Measurements from ENCODE around the gene PPDPF. TPM values are rescaled to one million over a fixed set of nuclear protein-coding genes. Genes with fewer than 3 reads are reported as not detected.

The PPDPF gene
- total and polyA plus RNA-seq, 2 donors (not counting 1 experiment from before 2014, with no cell fraction given), result 34.0 to 58.0 TPM

DNA sequence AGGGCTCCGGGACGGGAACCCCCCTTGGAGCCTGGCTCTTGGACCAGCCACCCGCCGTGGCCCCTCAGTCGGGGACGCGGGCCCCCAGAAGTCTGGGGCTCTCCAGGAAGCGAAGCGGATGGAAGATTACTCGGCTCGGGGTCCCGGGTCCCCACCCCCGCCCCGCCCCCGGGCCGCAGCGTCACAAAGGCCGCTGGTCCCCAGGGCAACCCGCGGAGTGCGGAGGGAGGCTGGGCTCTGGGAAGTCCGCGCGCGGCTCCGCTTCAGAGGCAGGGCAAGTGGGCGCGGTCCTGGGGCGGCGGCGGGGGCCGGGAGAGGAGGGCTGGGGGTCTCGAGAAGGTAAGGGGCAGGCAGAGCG lies 33.3 kb downstream of the PPDPF start, which contains the start of gene FNDC11:
Gene FNDC11 (plus strand): TSS at position 227 of the 358 bp plus-strand sequence. CDS start 1,505 bp downstream, outside the sequence.
- Histone ChIP-seq H3K9ac (ENCODE audit: insufficient read depth, low read length) (peak within 1 kb of the TSS; percentile 62), H4K20me1 (ENCODE audit: control insufficient read depth, extremely low read depth, insufficient read depth, low read length) (no peaks in the 10 kb centered on the region), H2AFZ (ENCODE audit: low read length) (peak within 1 kb of the TSS; percentile 23), H3K36me3 (ENCODE audit: control insufficient read depth, insufficient read depth, low read length) (no peaks in the 10 kb centered on the region), H3K27me3 (ENCODE audit: control insufficient read depth, insufficient read depth, low read length) (no peaks in the 10 kb centered on the region), H3K79me2 (ENCODE audit: control insufficient read depth, insufficient read depth, low read length) (no peaks in the 10 kb centered on the region), H3K27ac (ENCODE audit: insufficient read depth, low read length) (no peak within 1 kb of the TSS), H3K4me3 (replicated peaks in 1 of 4; ENCODE audit: control extremely low read depth in 1 of 4, insufficient read depth in 1 of 4, low read depth in 3 of 4, low read length in 4 of 4) (peak within 1 kb of the TSS; percentile 53 to 68 (median 60)), H3K4me1 (ENCODE audit: control insufficient read depth, extremely low read depth, insufficient read depth, low read length) (no peaks in the 10 kb centered on the region), H3K9me3 (ENCODE audit: control insufficient read depth, insufficient read depth, low read depth, low read length) (no peaks in the 10 kb centered on the region), H3K4me2 (ENCODE audit: extremely low read depth, insufficient read depth, low read length) (peak within 1 kb of the TSS; percentile 85)
- no peak for DNase-seq (ENCODE audit: low read depth in 2 of 2)
- TF ChIP-seq EZH2 (IDR thresholded peaks at IDR 0.05; ENCODE audit: low read length, missing control alignments), result no peak
- TF ChIP-seq, protein P1, sequence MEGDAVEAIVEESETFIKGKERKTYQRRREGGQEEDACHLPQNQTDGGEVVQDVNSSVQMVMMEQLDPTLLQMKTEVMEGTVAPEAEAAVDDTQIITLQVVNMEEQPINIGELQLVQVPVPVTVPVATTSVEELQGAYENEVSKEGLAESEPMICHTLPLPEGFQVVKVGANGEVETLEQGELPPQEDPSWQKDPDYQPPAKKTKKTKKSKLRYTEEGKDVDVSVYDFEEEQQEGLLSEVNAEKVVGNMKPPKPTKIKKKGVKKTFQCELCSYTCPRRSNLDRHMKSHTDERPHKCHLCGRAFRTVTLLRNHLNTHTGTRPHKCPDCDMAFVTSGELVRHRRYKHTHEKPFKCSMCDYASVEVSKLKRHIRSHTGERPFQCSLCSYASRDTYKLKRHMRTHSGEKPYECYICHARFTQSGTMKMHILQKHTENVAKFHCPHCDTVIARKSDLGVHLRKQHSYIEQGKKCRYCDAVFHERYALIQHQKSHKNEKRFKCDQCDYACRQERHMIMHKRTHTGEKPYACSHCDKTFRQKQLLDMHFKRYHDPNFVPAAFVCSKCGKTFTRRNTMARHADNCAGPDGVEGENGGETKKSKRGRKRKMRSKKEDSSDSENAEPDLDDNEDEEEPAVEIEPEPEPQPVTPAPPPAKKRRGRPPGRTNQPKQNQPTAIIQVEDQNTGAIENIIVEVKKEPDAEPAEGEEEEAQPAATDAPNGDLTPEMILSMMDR (conservative IDR thresholded peaks at IDR 0.05 in 1 of 2, IDR thresholded peaks at IDR 0.05 in 1 of 2; ENCODE audit: low read depth in 1 of 2, low read length in 2 of 2), result no peak

DNA sequence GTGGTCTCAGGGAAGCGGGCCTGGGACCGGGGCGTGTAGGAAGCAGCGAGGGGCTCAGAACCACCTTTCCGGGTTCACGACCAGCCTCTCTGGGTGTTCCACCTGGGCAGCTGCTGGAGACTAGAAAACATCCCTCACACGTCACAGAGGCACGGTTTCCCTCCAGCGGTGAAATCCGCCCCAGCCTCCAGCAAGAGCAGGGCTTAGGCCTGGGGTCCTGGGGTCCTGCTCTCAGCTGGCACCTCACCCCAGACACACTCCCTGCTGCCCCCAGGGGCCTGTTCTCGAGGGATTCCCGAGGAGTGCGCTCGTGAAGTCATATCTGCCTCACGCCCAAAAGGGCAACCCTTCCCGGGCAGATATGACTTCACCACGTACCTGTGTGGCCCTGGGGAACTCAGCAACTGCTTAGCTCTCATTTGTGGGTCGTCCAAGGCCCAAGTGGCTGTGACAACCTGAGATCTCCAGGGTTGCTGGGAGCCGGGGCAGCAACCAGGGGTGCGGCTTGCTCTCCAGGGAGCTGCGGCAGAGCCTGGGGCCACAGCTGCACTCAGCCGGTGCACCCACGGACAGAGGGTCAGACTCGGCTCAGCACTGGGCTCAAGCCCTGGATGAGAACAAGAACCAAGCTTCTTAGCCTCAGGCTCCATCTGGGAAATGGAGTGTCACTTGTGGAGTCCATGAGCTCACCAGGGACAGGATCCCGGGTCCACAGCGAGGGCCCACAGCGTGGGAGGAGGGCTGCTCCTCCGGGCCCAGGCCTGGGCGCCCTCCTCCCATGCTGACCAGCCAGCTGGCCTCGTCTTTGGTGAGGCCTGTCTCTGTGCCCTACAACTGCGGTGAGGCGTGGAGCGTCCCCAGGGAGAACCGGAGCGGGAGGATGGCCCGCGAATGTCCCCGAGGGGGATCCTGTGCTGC lies 34.1 kb downstream of the PPDPF start:
- H3K9ac ChIP-seq (ENCODE audit: insufficient read depth, low read length), result no peak overlapping the region
- H4K20me1 ChIP-seq (ENCODE audit: control insufficient read depth, extremely low read depth, insufficient read depth, low read length), result no peaks in the 10 kb centered on the region
- H3K4me3 ChIP-seq (replicated peaks in 1 of 4; ENCODE audit: control extremely low read depth in 1 of 4, insufficient read depth in 1 of 4, low read depth in 3 of 4, low read length in 4 of 4), result peak overlapping the region in 1 of 4 experiments; percentile 64
- H2AFZ ChIP-seq (ENCODE audit: low read length), result no peak overlapping the region
- H3K9me3 ChIP-seq (ENCODE audit: control insufficient read depth, insufficient read depth, low read depth, low read length), result no peaks in the 10 kb centered on the region
- H3K4me1 ChIP-seq (ENCODE audit: control insufficient read depth, extremely low read depth, insufficient read depth, low read length), result no peaks in the 10 kb centered on the region
- no peak overlapping the region for H3K4me2 ChIP-seq (ENCODE audit: extremely low read depth, insufficient read depth, low read length)
- H3K36me3 ChIP-seq (ENCODE audit: control insufficient read depth, insufficient read depth, low read length), result no peaks in the 10 kb centered on the region
- TF ChIP-seq, protein P1 (conservative IDR thresholded peaks at IDR 0.05 in 1 of 2, IDR thresholded peaks at IDR 0.05 in 1 of 2; ENCODE audit: low read depth in 1 of 2, low read length in 2 of 2), result no peak
- no peak for TF ChIP-seq EZH2 (IDR thresholded peaks at IDR 0.05; ENCODE audit: low read length, missing control alignments)
- DNase-seq (ENCODE audit: low read depth in 2 of 2), result no peak
- no peaks in the 10 kb centered on the region for H3K79me2 ChIP-seq (ENCODE audit: control insufficient read depth, insufficient read depth, low read length)
- H3K27me3 ChIP-seq (ENCODE audit: control insufficient read depth, insufficient read depth, low read length), result no peaks in the 10 kb centered on the region
- H3K27ac ChIP-seq (ENCODE audit: insufficient read depth, low read length), result no peak overlapping the region

DNA sequence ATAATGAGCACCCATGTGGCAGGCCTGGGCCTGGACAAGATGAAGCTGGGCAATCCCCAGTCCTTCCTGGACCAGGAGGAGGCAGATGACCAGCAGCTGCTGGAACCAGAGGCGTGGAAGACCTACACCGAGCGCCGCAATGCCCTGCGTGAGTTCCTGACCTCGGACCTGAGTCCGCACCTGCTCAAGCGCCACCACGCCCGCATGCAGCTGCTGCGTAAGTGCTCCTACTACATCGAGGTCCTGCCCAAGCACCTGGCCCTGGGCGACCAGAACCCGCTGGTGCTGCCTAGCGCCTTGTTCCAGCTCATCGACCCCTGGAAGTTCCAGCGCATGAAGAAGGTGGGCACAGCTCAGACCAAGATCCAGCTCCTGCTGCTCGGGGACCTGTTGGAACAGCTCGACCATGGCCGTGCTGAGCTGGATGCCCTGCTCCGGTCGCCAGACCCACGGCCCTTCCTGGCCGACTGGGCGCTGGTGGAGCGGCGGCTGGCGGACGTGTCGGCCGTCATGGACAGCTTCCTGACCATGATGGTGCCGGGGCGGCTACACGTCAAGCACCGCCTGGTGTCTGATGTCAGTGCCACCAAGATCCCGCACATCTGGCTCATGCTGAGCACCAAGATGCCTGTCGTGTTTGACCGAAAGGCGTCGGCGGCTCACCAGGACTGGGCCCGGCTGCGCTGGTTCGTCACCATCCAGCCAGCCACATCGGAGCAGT lies 35.3 kb downstream of the PPDPF start:
- Histone ChIP-seq H4K20me1 (ENCODE audit: control insufficient read depth, extremely low read depth, insufficient read depth, low read length) (no peaks in the 10 kb centered on the region), H3K9me3 (ENCODE audit: control insufficient read depth, insufficient read depth, low read depth, low read length) (no peaks in the 10 kb centered on the region), H3K4me2 (ENCODE audit: extremely low read depth, insufficient read depth, low read length) (no peak overlapping the region), H2AFZ (ENCODE audit: low read length) (no peak overlapping the region), H3K9ac (ENCODE audit: insufficient read depth, low read length) (no peak overlapping the region), H3K27me3 (ENCODE audit: control insufficient read depth, insufficient read depth, low read length) (no peaks in the 10 kb centered on the region), H3K27ac (ENCODE audit: insufficient read depth, low read length) (no peak overlapping the region), H3K4me1 (ENCODE audit: control insufficient read depth, extremely low read depth, insufficient read depth, low read length) (no peaks in the 10 kb centered on the region), H3K79me2 (ENCODE audit: control insufficient read depth, insufficient read depth, low read length) (no peaks in the 10 kb centered on the region), H3K4me3 (replicated peaks in 1 of 4; ENCODE audit: control extremely low read depth in 1 of 4, insufficient read depth in 1 of 4, low read depth in 3 of 4, low read length in 4 of 4) (no peak overlapping the region), H3K36me3 (ENCODE audit: control insufficient read depth, insufficient read depth, low read length) (peaks cover 10% of the 10 kb centered on the region)
- no peak for TF ChIP-seq EZH2 (IDR thresholded peaks at IDR 0.05; ENCODE audit: low read length, missing control alignments)
- TF ChIP-seq, protein P1 (conservative IDR thresholded peaks at IDR 0.05 in 1 of 2, IDR thresholded peaks at IDR 0.05 in 1 of 2; ENCODE audit: low read depth in 1 of 2, low read length in 2 of 2), result no peak
- DNase-seq (ENCODE audit: low read depth in 2 of 2), result no peak
